GM10266 (cell line): ENCODE results near the gene BMP7.

Experiments
- DNase-seq: peaks from one replicate; pipeline ENCODE4 v3.0.0; 2012; ENCODE audit errors: extremely low spot score
- TF ChIP-seq, protein P1 (sequence below): IDR thresholded peaks from 2 replicates; pipeline ENCODE4 v1.5.1; 2012; ENCODE audit warnings: mild to moderate bottlenecking, low read depth; ENCODE audit not compliant: control insufficient read depth, insufficient read depth; ENCODE audit errors: missing control alignments

Gene BMP7

GRCh38 chr20:57278457-57278856 lies 12.0 kb upstream of the BMP7 start:
- TF ChIP-seq, protein P1, sequence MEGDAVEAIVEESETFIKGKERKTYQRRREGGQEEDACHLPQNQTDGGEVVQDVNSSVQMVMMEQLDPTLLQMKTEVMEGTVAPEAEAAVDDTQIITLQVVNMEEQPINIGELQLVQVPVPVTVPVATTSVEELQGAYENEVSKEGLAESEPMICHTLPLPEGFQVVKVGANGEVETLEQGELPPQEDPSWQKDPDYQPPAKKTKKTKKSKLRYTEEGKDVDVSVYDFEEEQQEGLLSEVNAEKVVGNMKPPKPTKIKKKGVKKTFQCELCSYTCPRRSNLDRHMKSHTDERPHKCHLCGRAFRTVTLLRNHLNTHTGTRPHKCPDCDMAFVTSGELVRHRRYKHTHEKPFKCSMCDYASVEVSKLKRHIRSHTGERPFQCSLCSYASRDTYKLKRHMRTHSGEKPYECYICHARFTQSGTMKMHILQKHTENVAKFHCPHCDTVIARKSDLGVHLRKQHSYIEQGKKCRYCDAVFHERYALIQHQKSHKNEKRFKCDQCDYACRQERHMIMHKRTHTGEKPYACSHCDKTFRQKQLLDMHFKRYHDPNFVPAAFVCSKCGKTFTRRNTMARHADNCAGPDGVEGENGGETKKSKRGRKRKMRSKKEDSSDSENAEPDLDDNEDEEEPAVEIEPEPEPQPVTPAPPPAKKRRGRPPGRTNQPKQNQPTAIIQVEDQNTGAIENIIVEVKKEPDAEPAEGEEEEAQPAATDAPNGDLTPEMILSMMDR = no peak

DNA sequence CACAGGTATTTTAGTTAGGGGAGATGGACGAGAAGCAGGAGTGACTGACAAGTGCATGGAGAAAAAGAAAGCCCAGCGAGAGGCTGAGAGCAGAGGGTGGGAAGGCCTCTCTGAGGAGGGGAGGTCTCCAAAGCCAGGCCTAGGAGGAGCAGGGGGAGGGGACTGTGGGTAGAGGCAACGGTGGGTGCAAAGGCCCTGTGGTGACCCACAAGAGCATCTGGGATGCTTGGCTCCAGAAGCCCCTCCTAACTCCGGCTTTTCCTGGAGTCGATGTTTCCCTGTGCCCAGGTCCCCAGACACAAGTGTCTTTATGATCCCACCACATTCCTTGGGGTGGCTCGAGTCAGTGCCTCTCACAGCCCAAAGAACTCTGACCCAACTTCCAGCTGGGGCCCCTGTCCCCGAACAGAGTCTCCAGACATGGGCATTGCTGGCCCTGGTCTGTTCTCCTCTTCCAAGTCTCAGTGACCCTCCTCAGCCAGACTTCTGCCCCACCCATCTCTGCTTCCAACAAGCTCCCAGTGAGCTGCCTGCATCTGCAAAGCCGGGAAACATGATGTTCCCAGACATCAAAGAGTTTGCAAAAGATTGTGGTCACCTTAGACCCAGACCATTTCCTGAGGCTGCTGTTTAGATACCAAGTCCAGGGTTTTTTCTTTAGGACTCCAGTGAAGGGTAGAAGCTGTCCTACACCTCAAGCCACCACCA lies 11.1 kb upstream of the BMP7 start:
- DNase-seq = no peak
- TF ChIP-seq, protein P1 = no peak

More at GRCh38 chr20:57278457-57278856, 12.0 kb upstream of the BMP7 start:
- DNase-seq = no peak

DNA sequence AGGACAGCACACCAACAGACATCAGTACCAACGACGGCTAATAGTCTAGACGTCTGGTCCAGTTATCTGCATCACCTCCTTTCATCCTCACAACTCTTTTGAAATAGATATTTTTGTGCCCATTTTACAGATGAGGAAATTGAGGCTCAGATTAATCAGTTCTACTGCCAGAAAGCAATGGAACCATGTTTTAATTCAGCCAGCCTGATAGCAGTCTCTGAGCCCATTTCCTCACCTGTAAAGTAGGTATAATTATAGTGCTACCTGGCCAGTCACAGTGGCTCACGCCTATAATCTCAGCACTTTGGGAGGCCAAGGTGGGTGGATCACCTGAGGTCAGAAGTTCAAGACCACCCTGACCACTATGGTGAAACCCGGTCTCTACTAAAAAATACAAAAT lies 9.8 kb upstream of the BMP7 start:
- DNase-seq = no peak
- TF ChIP-seq, protein P1 = no peak

- no peak for DNase-seq
- TF ChIP-seq, protein P1 = no peak
These were observed 9.4 kb upstream of the BMP7 start for GRCh38 chr20:57275813-57276212.

DNA sequence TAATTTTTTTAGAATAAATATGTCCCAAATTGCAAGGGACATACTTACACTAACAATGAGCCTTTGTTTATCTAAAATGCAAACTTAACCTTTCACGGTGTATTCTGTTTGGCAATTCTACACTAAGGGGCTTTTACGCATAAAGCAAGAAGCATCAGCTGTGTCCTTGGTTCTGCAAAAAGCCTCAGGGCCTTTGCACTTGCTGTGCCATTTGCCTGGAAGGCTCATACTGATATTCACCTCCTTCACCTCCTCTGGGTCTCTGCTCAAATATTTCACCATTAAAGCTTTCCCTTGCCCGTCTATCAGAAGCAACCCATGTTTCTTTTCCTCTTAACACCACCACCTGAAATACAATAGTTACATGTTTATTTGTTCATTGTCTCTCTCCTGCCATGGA lies 8.9 kb upstream of the BMP7 start:
- no peak for DNase-seq
- TF ChIP-seq, protein P1 = no peak

- DNase-seq = no peak
- TF ChIP-seq, protein P1 = no peak
These were observed 8.4 kb upstream of the BMP7 start for GRCh38 chr20:57274846-57275245.

DNA sequence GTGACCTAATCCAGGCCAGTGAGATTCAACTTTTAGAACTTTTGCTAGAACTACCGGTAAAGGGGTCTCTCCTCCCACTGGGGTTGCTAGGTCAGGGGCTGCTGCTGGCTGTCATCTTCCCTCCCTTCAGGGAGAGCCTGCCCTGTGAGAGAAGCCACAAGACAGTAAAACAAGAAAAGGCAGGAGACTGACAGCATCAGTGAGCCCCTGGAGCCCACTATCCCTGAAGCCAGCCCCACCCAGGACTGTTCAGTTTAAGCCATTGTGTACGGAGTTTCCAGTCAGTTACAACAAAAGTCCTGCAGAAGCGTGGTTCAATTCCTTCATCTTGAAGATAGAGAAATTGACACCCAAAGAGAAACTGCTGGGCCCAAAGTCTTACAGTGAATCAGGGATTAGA lies 7.9 kb upstream of the BMP7 start:
- DNase-seq = no peak
- TF ChIP-seq, protein P1 = no peak
